Neural cell (in vitro differentiated cells): ENCODE data around the gene SRPX2. TPM values are rescaled to one million over a fixed set of nuclear protein-coding genes. Genes with fewer than 3 reads are reported as not detected.

ENCODE experiments used
- H2AFZ ChIP-seq: fragments of 200-600, 300-800 bp; sonication (generic), shearing (Covaris generic); 2 replicates; pipeline ENCODE4 v1.6.0; 2014; ENCODE audit warnings: low read depth, mild to moderate bottlenecking, antibody characterized with exemption, low read length, moderate library complexity
- H3F3A ChIP-seq: fragments of 200-600 bp; shearing (Covaris generic); 2 replicates; pipeline ENCODE4 v1.6.1; 2016; ENCODE audit warnings: mild to moderate bottlenecking, moderate library complexity, mixed read lengths, antibody characterized with exemption, low read length; ENCODE audit not compliant: insufficient read depth, poor library complexity, severe bottlenecking
- H3K27ac ChIP-seq: fragments of 200-600, 300-800 bp; sonication (generic), shearing (Covaris generic); 2 replicates; pipeline ENCODE4 v1.5.1; 2014; ENCODE audit warnings: mild to moderate bottlenecking, low read length, moderate library complexity
- H3K27me3 ChIP-seq: fragments of 300-800, 200-600 bp; sonication (generic), shearing (Covaris generic); 2 replicates; pipeline ENCODE4 v1.6.0; 2014; ENCODE audit warnings: mild to moderate bottlenecking, low read depth, low read length, moderate library complexity; ENCODE audit not compliant: insufficient read depth
- H3K36me3 ChIP-seq: fragments of 300-800, 200-600 bp; sonication (generic), shearing (Covaris generic); 2 replicates; pipeline ENCODE4 v1.5.1; 2014; ENCODE audit warnings: mild to moderate bottlenecking, antibody characterized with exemption, low read length, moderate library complexity; ENCODE audit not compliant: insufficient read depth
- H3K4me2 ChIP-seq: fragments of 300-800, 200-600 bp; sonication (generic), shearing (Covaris generic); 2 replicates; pipeline ENCODE4 v1.6.0; 2014; ENCODE audit warnings: mild to moderate bottlenecking, low read length
- H3K4me3 ChIP-seq: fragments of 300-800, 200-600 bp; sonication (generic), shearing (Covaris generic); 2 replicates; pipeline ENCODE4 v1.5.1; 2014; ENCODE audit warnings: mild to moderate bottlenecking, low read length, moderate library complexity
- H3K79me2 ChIP-seq: fragments of 200-600 bp; shearing (Covaris generic); replicated peaks from 2 replicates; pipeline ENCODE4 v1.6.0; 2014; ENCODE audit warnings: mild to moderate bottlenecking, low read length, moderate library complexity; ENCODE audit not compliant: insufficient read depth
- H3K9ac ChIP-seq: fragments of 300-800, 200-600 bp; sonication (generic), shearing (Covaris generic); 2 replicates; pipeline ENCODE4 v1.6.1; 2016; ENCODE audit warnings: mild to moderate bottlenecking, low read length, mixed read lengths
- H3K9me2 ChIP-seq: fragments of 200-600 bp; shearing (Covaris generic); 2 replicates; pipeline ENCODE4 v1.6.1; 2016; ENCODE audit warnings: mild to moderate bottlenecking, low read length, mixed read lengths; ENCODE audit not compliant: insufficient read depth
- H3K9me3 ChIP-seq: fragments of 200-600, 300-800 bp; sonication (generic), shearing (Covaris generic); 2 replicates; pipeline ENCODE4 v1.6.1; 2016; ENCODE audit warnings: mild to moderate bottlenecking, mixed run types, low read length, moderate library complexity, mixed read lengths
- H4K20me1 ChIP-seq: fragments of 200-600 bp; shearing (Covaris generic); 2 replicates; pipeline ENCODE4 v1.6.1; 2016; ENCODE audit warnings: mild to moderate bottlenecking, mixed run types; ENCODE audit not compliant: insufficient read depth
- CTCF ChIP-seq: fragments of 450-650 bp; IDR thresholded peaks from 2 replicates; pipeline ENCODE4 v1.5.1; 2014; ENCODE audit warnings: antibody characterized with exemption, mild to moderate bottlenecking, moderate library complexity; ENCODE audit not compliant: poor library complexity, severe bottlenecking
- EP300 ChIP-seq: fragments of 450-650 bp; conservative IDR thresholded peaks from 2 replicates; pipeline ENCODE4 v1.6.1; 2014; ENCODE audit warnings: antibody characterized with exemption, mild to moderate bottlenecking, moderate library complexity; ENCODE audit not compliant: poor library complexity, severe bottlenecking
- EZH2 ChIP-seq: fragments of 200-600, 300-800 bp; shearing (Covaris generic), sonication (generic); IDR thresholded peaks from 2 replicates; pipeline ENCODE4 v1.6.1; 2014; ENCODE audit warnings: antibody characterized with exemption, low read length, borderline replicate concordance, mild to moderate bottlenecking; ENCODE audit not compliant: insufficient read depth, poor library complexity, severe bottlenecking
- MXI1 ChIP-seq: fragments of 450-650 bp; conservative IDR thresholded peaks from 2 replicates; pipeline ENCODE4 v1.6.1; 2014; ENCODE audit warnings: antibody characterized with exemption, mild to moderate bottlenecking; ENCODE audit not compliant: poor library complexity, severe bottlenecking
- POLR2AphosphoS5 ChIP-seq: IDR thresholded peaks from 2 replicates; pipeline ENCODE4 v1.6.1; 2012
- RAD21 ChIP-seq: fragments of 450-650 bp; conservative IDR thresholded peaks from 2 replicates; pipeline ENCODE4 v1.6.1; 2014; ENCODE audit warnings: antibody characterized with exemption, mild to moderate bottlenecking, moderate library complexity
- REST ChIP-seq: IDR thresholded peaks from 2 replicates; pipeline ENCODE4 v1.6.1; 2012; ENCODE audit warnings: borderline replicate concordance
- SMC3 ChIP-seq: fragments of 450-650 bp; conservative IDR thresholded peaks from 2 replicates; pipeline ENCODE4 v1.6.1; 2014; ENCODE audit warnings: antibody characterized with exemption, mild to moderate bottlenecking, moderate library complexity; ENCODE audit not compliant: poor library complexity
- TAF1 ChIP-seq: IDR thresholded peaks from 2 replicates; pipeline ENCODE4 v1.6.1; 2012; ENCODE audit warnings: low read depth
- polyA plus RNA-seq: library from polyadenylated mRNA; depleted of rRNA; stranded (reverse); fragments of >200 nt; gene quantifications from 2 replicates; pipeline ENCODE4 v1.2.3, GENCODE V29; 2014

Gene SRPX2
- polyA plus RNA-seq, 1 donor from 2014 or later = 0.59 TPM

- TF ChIP-seq CTCF = no peak
- no peak for TF ChIP-seq MXI1
- no peak for TF ChIP-seq TAF1
- no peak for TF ChIP-seq REST
- TF ChIP-seq EP300 = no peak
- TF ChIP-seq EZH2 = no peak
- TF ChIP-seq RAD21 = no peak
- no peak for TF ChIP-seq POLR2AphosphoS5
- no peak for TF ChIP-seq SMC3
- Histone ChIP-seq H3K36me3 (no peaks in the 10 kb centered on the region), H3K9me2 (no peaks in the 10 kb centered on the region), H3K27ac (no peak overlapping the region), H4K20me1 (no peaks in the 10 kb centered on the region), H3K4me2 (no peak overlapping the region), H3K9me3 (no peaks in the 10 kb centered on the region), H3K9ac (no peak overlapping the region), H3K4me3 (no peak overlapping the region), H3F3A (no peaks in the 10 kb centered on the region), H3K27me3 (no peaks in the 10 kb centered on the region), H3K79me2 (no peaks in the 10 kb centered on the region), H2AFZ (no peak overlapping the region)
Measured at GRCh38 chrX:100623001-100623400, 21.0 kb upstream of the SRPX2 start.

- H3K27me3 ChIP-seq = no peaks in the 10 kb centered on the region
- no peak overlapping the region for H3K27ac ChIP-seq
- no peak overlapping the region for H3K9ac ChIP-seq
- no peaks in the 10 kb centered on the region for H4K20me1 ChIP-seq
- no peaks in the 10 kb centered on the region for H3K9me3 ChIP-seq
- TF ChIP-seq EZH2 (no peak), MXI1 (no peak), CTCF (no peak), REST (no peak), TAF1 (no peak), EP300 (no peak), POLR2AphosphoS5 (no peak), SMC3 (no peak), RAD21 (no peak)
- H2AFZ ChIP-seq = no peak overlapping the region
- no peaks in the 10 kb centered on the region for H3K9me2 ChIP-seq
- H3K4me2 ChIP-seq = no peak overlapping the region
- H3K79me2 ChIP-seq = no peaks in the 10 kb centered on the region
- no peak overlapping the region for H3K4me3 ChIP-seq
- no peaks in the 10 kb centered on the region for H3F3A ChIP-seq
- H3K36me3 ChIP-seq = no peaks in the 10 kb centered on the region
Measured at GRCh38 chrX:100625985-100626491, 18.0 kb upstream of the SRPX2 start.
